ENCODE results near the gene MEGF11.
"Not testable (repeated sequence)": the region's sequence is repeated elsewhere in the genome, so short reads cannot be mapped to it uniquely, and the experiment has no call there.

Gene MEGF11

GRCh38 chr15:65909831-65910230 is 343.7 kb downstream of the MEGF11 start:
- DNase-seq, result no peak

GRCh38 chr15:65908876-65909275 is 344.7 kb downstream of the MEGF11 start:
- no peak for DNase-seq

GRCh38 chr15:65907661-65908060 is 345.9 kb downstream of the MEGF11 start:
- DNase-seq, result no peak

GRCh38 chr15:65906396-65906795 is 347.2 kb downstream of the MEGF11 start:
- no peak for DNase-seq

GRCh38 chr15:65904301-65904700 is 349.2 kb downstream of the MEGF11 start:
- DNase-seq, result no peak

GRCh38 chr15:65903296-65904073 is 350.1 kb downstream of the MEGF11 start:
- no peak for DNase-seq

GRCh38 chr15:65902373-65902772 is 351.2 kb downstream of the MEGF11 start:
- DNase-seq, result no peak

- DNase-seq, result no peak
These were observed 351.7 kb downstream of the MEGF11 start for GRCh38 chr15:65901836-65902235.

- DNase-seq, result no peak
These were observed 352.2 kb downstream of the MEGF11 start for GRCh38 chr15:65901336-65901735.

GRCh38 chr15:65900488-65900887 is 353.1 kb downstream of the MEGF11 start:
- DNase-seq, result no peak

GRCh38 chr15:65896236-65896635 is 357.3 kb downstream of the MEGF11 start:
- no peak for DNase-seq

GRCh38 chr15:65893060-65893459 is 360.5 kb downstream of the MEGF11 start:
- no peak for DNase-seq

GRCh38 chr15:65888981-65889380 is 364.6 kb downstream of the MEGF11 start:
- DNase-seq, result no peak

GRCh38 chr15:65887565-65887964 is 366.0 kb downstream of the MEGF11 start:
- DNase-seq, result no peak

- no peak for DNase-seq
These were observed 367.8 kb downstream of the MEGF11 start for GRCh38 chr15:65885668-65886218.

- DNase-seq, result no peak
These were observed 369.0 kb downstream of the MEGF11 start for GRCh38 chr15:65884511-65884910.

GRCh38 chr15:65883571-65883970 is 370.0 kb downstream of the MEGF11 start:
- DNase-seq, result no peak

GRCh38 chr15:65881766-65882434 is 371.6 kb downstream of the MEGF11 start:
- DNase-seq, result no peak

GRCh38 chr15:65877749-65878148 is 375.8 kb downstream of the MEGF11 start:
- no peak for DNase-seq

- no peak for DNase-seq
These were observed 378.1 kb downstream of the MEGF11 start for GRCh38 chr15:65875458-65875857.

- no peak for DNase-seq
These were observed 380.3 kb downstream of the MEGF11 start for GRCh38 chr15:65873256-65873655.

- DNase-seq, result not testable (repeated sequence)
These were observed 381.0 kb downstream of the MEGF11 start for GRCh38 chr15:65872596-65872995.

GRCh38 chr15:65871886-65872285 is 381.7 kb downstream of the MEGF11 start:
- not testable (repeated sequence) for DNase-seq

- no peak for DNase-seq
These were observed 382.5 kb downstream of the MEGF11 start for GRCh38 chr15:65870889-65871533.
